ENCODE data around the gene CACUL1.

Gene CACUL1

DNA sequence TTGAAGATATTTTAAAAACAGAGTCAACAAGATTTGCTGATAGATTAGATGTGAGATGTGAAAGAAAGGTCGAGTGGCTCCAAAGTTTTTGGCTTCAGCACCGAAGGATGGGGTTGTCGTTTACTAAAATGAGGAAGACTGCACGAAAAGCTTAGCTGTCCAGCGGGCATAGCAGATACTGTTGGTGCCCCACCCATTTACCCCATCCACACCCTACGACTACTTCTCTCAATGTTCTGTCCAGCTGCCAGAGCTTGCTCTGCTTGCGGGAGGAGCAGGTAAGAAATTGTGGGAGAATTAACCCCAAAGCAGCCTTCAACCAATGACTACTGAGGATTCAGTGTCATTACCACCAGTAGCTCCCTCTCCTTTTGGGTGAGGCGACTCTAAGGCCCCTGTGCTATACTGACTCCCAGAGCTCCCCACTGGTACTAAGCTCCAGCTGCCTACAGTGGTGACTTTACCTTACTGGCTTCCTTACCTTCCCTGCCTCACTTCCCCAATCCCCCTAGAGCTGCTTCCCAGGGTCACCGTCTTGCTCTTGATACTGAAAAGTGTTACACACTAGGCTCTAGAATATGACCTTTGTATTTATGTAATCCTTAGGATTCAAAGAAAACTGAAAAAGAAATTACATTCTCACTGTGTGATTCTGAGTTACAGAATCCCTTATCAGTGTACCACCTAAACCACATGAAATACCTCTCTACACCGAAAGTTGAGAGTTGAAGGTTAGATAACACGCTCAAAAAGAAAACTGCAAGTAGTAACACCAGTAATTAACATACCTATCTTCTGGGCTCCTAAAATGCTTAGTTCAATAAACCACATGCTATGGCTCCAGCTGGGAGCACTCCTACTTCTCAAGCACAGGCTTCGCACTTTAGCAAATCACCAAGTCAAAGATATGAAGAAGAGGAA is 22.3 kb downstream of the CACUL1 start:
- DNase-seq (ENCODE audit: low read depth in 2 of 2), result no peak

DNA sequence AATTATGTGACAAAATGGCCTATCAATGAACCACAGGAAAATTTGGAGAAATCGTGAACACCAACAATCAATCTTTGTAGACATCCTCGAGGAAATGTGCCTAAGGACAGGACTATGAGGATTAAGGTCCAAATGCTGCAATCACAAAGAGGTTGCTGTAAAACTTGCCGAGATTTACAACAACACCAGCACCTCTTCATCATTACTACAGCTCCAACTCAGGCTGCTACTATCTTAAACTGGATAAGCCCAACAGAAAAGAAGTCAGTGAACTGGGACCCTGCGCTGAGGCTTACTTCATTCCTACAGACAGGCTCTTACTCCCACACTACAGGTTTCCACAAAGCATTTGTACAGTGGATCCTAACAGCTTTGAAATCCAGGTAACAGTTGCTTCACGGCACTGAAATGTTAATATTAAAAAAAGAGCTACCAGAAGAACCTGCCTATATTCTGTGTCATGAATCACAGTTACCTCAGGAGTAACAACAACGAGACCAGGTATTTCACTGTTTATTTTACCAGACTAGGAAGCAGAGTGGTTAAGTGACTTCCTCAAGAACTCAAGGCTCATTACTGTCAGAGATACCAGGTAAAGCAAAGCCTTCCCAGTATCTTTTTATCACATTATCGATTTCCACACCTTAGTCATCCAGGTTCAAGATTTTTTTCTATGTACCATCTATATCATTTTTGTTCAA is 23.9 kb downstream of the CACUL1 start:
- no peak for DNase-seq (ENCODE audit: low read depth in 2 of 2)

DNA sequence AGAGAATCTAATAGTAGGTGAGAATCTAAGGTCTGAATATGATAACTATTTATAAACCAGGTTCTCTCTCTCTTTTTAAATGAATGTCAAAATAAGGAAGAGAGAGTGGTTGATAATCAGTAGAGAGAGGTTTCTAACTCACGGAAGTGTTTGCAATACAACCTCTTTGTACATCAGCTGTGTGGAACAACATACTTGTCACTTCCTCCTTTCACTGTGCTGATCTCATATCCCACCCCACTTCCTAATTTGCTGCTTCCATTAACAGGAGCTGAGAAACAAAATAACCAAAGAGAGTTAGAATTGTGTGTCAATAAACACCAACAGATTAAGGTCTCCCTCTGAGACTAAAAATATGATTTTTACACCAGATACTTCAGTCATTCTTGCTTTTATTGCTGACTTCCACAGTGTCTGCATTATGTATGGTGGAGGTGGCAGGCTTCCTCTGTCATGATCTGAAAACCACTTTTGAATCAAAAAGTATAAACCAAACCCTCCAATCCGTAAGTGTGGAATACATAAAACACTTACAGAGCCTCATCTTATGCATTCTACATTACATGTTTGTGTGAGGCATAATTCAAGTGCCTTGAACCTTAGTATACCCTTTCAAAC is 25.0 kb downstream of the CACUL1 start:
- DNase-seq (ENCODE audit: low read depth in 2 of 2), result no peak

DNA sequence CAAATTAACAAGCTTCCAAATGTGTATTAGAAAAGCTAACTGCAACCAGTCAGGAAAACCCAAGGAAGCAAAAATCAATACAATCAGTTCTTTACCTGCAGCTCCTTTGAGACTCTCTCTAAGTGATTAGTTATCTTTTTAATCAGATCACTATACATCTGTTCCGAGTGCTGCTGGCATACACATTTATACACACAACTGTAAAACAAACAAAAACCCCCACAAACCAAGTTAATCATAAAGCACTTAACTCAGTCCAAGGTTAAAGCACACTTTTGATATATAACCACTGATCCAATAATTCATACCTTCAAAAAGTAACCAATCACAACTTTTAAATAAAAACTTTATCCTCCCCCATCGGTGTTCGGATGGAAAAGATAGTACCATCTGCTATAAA is 25.6 kb downstream of the CACUL1 start:
- DNase-seq (ENCODE audit: low read depth in 2 of 2), result no peak

DNA sequence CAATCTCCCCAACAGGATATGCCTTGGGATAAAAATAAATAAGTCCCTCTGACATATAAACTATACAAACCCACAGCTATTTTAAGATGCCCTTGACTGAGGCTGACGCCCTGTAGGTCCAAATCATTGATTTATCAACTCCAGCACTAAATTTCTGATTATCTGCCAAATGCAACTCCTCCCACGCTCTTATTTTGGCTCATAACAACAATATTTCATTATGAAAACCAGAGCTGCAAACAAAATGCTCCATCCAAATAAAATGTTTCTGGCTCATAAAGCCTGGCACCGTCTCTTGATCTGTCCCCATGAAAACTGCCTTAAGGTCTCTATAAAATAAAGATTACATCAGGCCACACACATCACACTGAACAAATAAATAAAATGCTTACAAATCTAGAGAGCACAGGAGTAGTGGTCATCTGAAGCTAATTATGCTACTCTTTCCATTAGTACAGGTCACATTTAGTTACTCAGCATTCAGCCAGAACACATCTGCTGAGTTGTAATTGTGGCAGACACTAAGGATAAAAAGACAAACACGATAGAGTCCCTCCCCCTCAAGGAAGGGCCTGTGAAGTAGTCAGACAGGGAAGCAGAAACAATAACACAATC is 28.8 kb downstream of the CACUL1 start:
- no peak for DNase-seq (ENCODE audit: low read depth in 2 of 2)

DNA sequence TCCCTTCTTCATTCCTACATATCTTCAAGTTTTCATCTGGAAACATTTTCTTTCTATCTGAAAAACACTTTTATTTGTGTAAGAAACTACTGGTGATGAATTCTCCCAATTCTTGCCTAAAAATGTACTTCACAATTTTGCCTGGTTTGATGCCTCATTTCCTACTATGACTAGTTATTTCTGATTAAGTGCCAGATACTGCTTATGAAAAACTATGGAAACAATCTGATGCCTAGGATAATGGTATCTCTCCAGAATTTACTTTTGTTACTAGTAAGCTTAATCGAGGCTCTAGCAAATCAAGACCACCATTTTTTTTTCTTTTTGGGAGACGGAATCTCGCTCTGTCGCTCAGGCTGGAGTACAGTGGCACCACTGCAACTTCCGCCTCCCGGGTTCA is 31.3 kb downstream of the CACUL1 start:
- DNase-seq (ENCODE audit: low read depth in 2 of 2), result no peak

DNA sequence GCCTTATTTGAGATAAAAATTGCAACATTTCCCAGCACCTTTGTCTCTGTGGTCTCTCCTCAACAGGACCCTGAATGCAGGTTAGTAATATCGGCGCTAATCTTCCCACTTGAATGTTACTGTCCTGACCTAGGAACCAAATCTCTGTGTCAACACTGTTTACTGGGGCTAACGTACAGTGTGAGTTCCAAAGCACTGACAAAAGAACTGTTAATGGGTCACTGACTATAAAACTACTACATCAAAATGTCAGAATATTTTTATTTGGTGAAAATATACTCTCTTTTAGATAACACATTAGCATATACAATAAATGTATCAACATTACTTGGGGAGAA is 33.3 kb downstream of the CACUL1 start:
- no peak for DNase-seq (ENCODE audit: low read depth in 2 of 2)

DNA sequence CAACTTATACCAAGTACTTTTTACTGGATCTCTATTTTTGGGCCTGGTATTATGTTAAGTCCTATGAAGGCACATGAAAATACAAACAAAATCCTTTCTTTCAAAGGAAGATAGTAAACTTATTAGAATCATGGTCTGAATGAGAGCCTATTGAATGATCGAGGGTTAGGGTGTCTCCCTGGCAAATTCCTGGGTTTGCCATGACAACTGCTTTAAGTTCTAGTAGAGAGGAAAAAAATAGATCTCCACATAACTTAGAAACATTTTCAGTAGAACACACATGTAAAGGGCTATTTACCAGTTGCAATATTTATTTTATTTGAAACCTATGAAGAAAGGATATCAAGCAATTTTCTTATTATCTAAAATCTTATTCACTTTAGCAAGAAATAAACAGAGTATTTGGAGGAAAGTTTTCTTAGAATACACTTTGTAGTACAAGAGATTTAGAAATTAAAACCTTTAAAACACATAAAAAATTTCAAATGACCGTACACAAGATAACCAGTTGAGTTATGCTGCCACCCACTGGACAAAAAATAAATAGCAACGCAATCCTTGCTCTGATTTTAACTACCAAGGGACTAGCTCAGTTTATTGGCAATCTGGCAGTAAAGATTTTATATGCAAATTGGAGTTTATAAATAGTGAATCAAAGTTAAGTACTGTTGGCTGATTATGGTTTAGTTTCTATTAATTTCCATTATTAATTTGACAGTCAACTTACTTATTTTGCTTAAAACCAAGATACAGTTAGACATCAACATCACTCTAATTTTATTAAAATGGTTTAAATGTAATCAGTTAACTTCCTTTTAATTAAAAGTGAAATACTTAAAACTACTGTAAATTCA is 33.9 kb downstream of the CACUL1 start:
- DNase-seq (ENCODE audit: low read depth in 2 of 2), result peak in 1 of 2 donors; percentile 24

DNA sequence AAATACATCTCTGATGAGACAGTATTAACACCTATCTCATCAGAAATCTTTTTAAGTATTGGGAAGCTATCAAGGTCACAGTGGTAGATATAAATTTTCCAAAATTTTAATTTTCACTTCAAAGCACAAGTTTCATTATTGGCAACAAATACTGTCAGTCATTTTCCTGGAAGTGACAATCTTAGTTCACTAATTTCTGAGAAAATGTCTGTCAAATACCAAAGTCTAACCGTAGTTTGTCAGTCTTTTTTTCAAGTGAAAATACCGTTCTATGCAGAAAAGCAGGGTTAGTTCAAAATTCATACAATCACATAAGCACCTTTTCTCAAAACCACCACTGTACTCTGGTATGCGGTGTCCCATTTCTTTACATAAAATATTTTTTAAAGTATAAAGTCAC is 40.4 kb downstream of the CACUL1 start:
- DNase-seq (ENCODE audit: low read depth in 2 of 2), result no peak

DNA sequence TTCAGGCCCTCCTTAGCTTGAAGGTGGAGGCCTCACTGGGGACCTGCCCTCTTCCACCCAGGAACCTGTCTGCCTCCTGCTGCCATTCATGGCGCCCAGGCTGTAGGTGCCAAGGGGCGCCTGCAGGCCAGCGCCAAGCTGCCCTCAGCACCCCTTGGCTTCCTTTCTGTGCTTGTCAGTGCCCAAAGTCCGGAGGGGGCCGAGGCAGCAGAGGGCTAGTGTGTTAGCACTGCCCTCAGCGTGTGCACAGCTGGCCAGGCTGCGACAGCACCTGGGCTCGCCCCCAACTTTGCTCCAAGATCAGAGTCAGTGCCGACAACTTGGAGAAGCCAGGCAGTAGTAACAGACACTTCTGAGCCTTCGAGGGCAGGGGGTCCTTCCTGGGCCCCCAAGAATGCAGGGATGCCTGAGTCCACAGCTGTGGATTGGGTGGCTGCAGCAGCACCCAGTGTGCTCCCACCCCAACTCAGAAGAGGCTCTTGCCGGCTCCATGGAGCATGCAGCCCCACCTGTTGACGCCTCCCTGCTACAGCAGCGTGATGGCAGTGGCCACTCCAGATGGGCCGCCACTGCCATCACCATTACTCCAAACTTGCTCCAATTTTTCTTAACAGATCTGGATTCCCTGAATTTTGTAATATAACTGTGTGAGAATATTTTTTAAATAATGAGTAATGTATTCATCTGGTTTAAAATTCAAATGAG is 41.7 kb downstream of the CACUL1 start:
- no peak for DNase-seq (ENCODE audit: low read depth in 2 of 2)

DNA sequence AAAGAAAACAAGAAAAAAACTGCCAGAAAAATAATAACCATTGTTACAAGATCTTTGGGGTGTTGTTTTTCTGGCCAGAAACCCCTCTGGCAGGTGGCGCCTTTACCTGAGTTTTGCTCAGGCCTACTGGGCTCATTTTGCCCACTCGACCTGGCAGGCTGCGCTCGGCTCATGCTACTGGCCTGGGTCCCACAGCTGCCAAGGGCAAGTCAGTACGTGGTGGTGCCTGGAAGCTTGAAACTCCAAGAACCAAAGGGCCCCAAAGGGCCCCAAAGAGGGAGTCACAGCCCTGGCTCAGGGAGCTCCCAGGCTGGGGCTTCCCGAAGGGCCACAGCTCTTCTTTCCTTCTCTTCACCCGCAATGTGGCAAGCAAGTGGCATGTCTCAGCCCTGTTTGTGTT is 42.7 kb downstream of the CACUL1 start:
- no peak for DNase-seq (ENCODE audit: low read depth in 2 of 2)

DNA sequence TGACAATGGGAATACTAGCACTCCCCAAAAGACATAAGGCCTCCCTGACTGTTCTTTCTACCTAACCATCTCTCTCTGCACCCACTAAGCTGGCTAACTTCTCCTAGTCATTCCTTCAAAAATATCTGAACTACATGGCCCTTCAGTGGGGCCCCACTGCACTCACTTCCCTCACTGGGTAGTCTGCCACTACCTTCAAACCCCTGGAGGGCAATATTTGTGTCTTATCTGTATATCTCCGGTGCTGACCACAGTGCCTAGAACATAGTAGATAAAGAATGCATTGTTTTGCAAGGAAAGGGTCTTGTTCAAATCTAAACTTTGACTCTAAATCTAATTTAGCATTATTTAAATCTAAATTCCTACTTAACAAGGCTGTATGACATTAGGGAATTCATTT is 44.3 kb downstream of the CACUL1 start:
- no peak for DNase-seq (ENCODE audit: low read depth in 2 of 2)

DNA sequence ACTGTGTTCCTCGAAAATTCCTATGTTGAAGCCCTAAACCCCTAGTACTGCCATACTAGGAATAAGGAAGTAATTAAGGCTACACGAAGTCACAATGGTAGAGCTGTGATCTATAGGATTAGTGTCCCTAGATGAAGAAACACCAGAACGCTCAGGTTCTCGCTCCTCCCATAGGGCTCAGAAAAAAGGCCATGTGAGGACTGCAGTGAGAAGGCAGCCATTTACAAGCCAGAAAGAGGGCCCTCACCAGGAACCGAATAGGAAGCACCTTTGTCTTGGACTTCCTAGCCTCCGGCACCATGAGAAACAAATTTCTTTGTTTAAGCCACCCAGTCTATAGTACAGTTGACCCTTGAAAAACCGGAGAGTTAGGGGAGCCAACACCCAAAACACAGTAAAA is 46.2 kb downstream of the CACUL1 start:
- DNase-seq (ENCODE audit: low read depth in 2 of 2), result no peak

DNA sequence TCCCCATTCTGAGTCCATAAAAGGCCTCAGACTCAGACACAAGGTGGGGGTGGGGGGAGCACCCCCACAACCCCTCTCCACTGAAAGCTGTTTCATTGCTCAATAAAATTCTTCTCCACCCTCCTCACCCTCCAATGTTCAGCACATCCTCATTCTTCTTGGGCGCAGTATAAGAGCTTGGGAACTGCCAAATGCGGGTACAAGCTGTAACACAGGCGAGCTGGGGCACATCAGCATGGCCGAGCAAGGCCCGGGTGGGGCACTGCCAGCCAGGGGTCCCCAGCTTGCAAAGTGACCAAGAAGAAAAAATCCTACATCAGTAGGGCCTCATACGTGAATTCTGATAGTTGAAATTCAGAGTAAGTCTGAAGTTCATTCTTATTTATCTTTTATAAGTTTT is 50.1 kb downstream of the CACUL1 start:
- DNase-seq (ENCODE audit: low read depth in 2 of 2), result no peak

DNA sequence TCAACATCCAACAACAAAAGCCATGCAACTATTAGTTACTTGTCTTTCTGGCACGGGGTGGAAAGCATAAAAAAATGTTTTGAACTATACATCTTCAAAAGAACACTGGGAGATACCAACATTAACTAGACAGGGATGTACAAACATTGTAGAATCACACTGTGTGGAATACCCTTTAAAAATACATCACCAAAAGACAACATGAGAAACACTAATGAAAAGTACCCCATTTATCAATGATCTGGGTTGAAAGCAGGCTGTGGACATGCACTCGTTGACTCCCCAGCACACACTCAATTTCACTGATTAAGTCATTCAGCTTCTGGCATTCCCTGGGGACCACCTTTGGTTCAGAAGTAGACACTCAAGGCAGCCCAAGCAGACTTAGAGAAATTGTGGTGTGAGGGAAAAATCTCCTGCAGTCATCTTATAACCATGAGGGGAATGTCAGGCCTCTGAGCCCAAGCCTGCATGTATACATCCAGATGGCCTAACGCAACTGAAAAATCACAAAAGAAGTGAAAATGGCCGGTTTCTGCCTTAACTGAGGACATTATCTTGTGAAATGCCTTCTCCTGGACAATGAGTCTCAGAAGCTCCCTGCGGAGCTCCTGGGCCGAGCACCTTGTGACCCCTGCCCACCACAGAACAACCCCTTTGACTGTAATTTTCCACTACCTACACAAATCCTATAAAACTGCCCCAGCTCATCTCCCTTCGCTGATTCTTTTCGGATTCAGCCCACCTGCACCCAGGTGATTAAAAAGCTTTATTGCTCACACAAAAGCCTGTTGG is 53.0 kb downstream of the CACUL1 start:
- no peak for DNase-seq (ENCODE audit: low read depth in 2 of 2)

DNA sequence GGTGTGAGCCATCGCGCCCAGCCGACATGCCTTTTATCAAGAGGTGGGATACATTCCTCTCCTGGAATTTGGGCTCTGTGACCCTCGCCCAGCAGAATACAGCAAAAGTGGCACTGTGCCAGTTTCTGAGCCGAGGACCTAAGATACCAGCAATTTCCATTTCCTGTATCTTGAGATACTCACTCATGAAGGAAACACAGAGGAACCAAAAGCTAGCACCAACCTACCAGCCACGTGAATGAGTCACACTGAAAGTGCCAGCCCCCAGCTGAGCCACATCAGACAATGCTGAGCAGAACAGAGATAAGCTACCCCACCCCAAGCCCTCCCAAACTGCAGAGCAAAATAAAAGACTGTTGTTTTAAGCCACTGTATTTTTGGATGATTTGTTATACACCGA is 56.3 kb downstream of the CACUL1 start:
- peak; percentile 77 to 84 for DNase-seq (ENCODE audit: low read depth in 2 of 2)

DNA sequence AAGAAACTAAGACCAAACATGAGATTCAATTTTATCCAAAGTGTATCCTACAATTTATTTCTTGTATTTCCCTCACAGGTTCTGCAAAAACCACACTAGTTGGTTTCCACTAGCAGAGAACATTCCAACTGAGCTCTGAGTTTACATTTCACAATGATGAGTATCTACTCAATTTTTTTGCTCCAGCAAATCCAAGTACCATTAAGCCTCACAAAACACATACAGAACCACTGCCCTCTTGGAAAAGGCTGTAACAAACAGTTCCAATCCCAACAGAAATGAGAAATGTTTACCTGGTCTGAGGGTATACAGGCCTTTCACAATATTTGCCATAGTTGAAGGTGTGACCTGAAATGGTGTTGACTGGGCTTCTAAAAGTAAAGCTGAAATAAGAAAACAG is 59.9 kb downstream of the CACUL1 start:
- no peak for DNase-seq (ENCODE audit: low read depth in 2 of 2)

DNA sequence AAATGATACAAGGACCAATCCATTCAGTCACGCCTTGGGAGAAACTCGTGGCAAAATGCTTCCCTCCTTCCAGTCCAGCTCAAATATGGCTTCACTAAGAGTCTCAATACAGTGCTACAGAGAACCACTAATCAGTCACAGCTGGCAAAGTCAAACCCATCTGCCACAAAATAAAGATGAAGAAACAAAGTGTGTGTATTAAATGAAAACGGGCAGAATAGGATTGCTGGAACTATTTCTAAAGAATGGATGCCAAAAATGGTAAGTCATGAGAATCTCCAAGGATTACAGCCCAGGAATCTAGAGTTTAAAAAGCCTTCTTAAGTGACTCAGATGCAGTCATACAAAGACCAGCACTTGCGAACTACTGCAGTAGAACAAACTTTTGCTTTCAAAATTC is 61.9 kb downstream of the CACUL1 start:
- DNase-seq (ENCODE audit: low read depth in 2 of 2), result no peak

DNA sequence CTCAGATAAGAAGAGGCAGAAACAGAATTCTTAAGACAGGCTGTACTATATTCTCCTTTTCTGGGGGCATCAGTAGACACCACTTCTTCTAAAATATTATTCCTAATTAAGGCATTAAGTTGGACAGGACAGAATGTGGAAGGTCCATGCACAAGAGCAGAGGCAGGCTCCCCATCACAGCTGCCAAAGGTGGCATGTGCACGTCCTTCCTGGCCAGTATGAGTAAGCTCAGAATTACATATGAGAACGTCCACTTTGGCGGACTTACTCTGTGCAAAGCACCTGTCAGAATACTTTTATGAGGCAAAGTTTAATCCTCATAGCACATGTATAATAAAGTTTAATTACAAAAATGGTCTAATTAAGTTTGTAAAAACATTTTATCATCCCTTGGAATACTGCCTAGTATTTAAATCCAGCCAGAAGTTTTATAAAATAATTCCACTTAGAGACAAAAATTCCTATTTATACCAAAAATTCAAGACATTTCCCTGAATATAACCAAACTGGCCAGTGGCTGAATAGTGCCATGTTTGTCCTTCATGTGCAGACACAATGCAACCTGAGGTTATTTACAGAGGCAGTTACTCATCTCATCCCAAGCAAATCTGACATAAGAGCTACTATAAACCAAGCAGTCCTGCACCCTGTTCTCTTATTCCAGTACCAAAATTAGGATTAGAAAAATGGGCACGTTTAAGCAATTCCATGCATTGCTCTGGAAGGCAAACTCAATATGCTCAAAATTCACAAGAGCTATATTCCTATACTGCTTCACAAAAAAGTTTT is 65.5 kb downstream of the CACUL1 start:
- no peak for DNase-seq (ENCODE audit: low read depth in 2 of 2)
